Measurements from ENCODE around the gene CXorf65. TPM values are rescaled to one million over a fixed set of nuclear protein-coding genes. Genes with fewer than 3 reads are reported as not detected.

CXorf65 gene
- total RNA-seq, 6 experiments from 2014 or later: not detected

GRCh38 chrX:71095555-71095980, 11.0 kb downstream of the CXorf65 start, which contains the start of gene FOXO4:
Gene FOXO4 (plus strand): TSS chrX:71095851. CDS start chrX:71096529, 678 bp downstream.
- H3K27me3 Mint-ChIP-seq (ENCODE audit: insufficient read depth): no peaks in the 10 kb centered on the region; the same call in 1 of the 2 replicates
- peak; percentile 71 for DNase-seq
- peak within 1 kb of the TSS; percentile 75 for H3K27ac Mint-ChIP-seq
- no peak for TF ChIP-seq CTCF (IDR thresholded peaks at IDR 0.05)
- H3K9me3 Mint-ChIP-seq: no peaks in the 10 kb centered on the region
- H3K36me3 Mint-ChIP-seq (ENCODE audit: low read depth): no peaks in the 10 kb centered on the region
- peak within 1 kb of the TSS; percentile 98 for H3K4me3 Mint-ChIP-seq
- H3K4me1 Mint-ChIP-seq (ENCODE audit: low read depth): peaks cover 7% of the 10 kb centered on the region; the same call in 1 of the 2 replicates

- Mint-ChIP-seq H3K27ac (no peak overlapping the region), H3K36me3 (ENCODE audit: low read depth) (no peaks in the 10 kb centered on the region), H3K4me3 (peak overlapping the region; percentile 98), H3K27me3 (ENCODE audit: insufficient read depth) (no peaks in the 10 kb centered on the region; the same call in 1 of the 2 replicates), H3K4me1 (ENCODE audit: low read depth) (peaks cover 7% of the 10 kb centered on the region; the same call in 1 of the 2 replicates), H3K9me3 (no peaks in the 10 kb centered on the region)
- no peak for DNase-seq
- no peak for TF ChIP-seq CTCF (IDR thresholded peaks at IDR 0.05)
Measured at GRCh38 chrX:71095033-71095432, 11.5 kb downstream of the CXorf65 start.

GRCh38 chrX:71091263-71091662, 15.3 kb downstream of the CXorf65 start:
- Mint-ChIP-seq H3K4me3 (no peak overlapping the region), H3K27me3 (ENCODE audit: insufficient read depth) (no peaks in the 10 kb centered on the region; the same call in none of the 2 replicates), H3K9me3 (no peaks in the 10 kb centered on the region), H3K4me1 (ENCODE audit: low read depth) (peaks cover 7% of the 10 kb centered on the region; the same call in 1 of the 2 replicates), H3K27ac (no peak overlapping the region), H3K36me3 (ENCODE audit: low read depth) (no peaks in the 10 kb centered on the region)
- no peak for TF ChIP-seq CTCF (IDR thresholded peaks at IDR 0.05)
- no peak for DNase-seq

- no peak for DNase-seq
- TF ChIP-seq CTCF (IDR thresholded peaks at IDR 0.05): no peak
- Mint-ChIP-seq H3K36me3 (ENCODE audit: low read depth) (no peaks in the 10 kb centered on the region), H3K27ac (no peak overlapping the region), H3K4me3 (no peak overlapping the region), H3K4me1 (ENCODE audit: low read depth) (peaks cover 10% of the 10 kb centered on the region; the same call in 1 of the 2 replicates), H3K27me3 (ENCODE audit: insufficient read depth) (no peaks in the 10 kb centered on the region; the same call in none of the 2 replicates), H3K9me3 (no peaks in the 10 kb centered on the region)
Measured at GRCh38 chrX:71085900-71086299, 20.6 kb downstream of the CXorf65 start.

GRCh38 chrX:71082822-71083221, 23.7 kb downstream of the CXorf65 start:
- Mint-ChIP-seq H3K27me3 (ENCODE audit: insufficient read depth) (peaks cover 6% of the 10 kb centered on the region), H3K4me3 (no peak overlapping the region), H3K27ac (no peak overlapping the region), H3K9me3 (no peaks in the 10 kb centered on the region), H3K36me3 (ENCODE audit: low read depth) (no peaks in the 10 kb centered on the region), H3K4me1 (ENCODE audit: low read depth) (peaks cover 10% of the 10 kb centered on the region; the same call in 1 of the 2 replicates)
- no peak for DNase-seq
- TF ChIP-seq CTCF (IDR thresholded peaks at IDR 0.05): no peak
